Spinal cord (tissue), 4 donors: ENCODE data around the gene SAMD10. TPM values are rescaled to one million over a fixed set of nuclear protein-coding genes. Genes with fewer than 3 reads are reported as not detected.

ENCODE experiments used
- polyA plus RNA-seq, 2 donors: library from polyadenylated mRNA; unstranded; fragments of 120-200 nt; gene quantifications; one replicate each; pipeline ENCODE4 v1.2.1, GENCODE V29; 2013; ENCODE audit not compliant: insufficient read length in 2 of 2
- small RNA-seq: library from RNA; depleted of rRNA; stranded (forward); fragments of <200 nt; gene quantifications from one replicate; pipeline ENCODE3, GENCODE V24; 2014; ENCODE audit warnings: low replicate concordance
- total RNA-seq, 2 donors: library from RNA; depleted of rRNA in 1 of 2; stranded (reverse); fragments of 120-200 nt in 1 of 2; fragments of >200 nt in 1 of 2; gene quantifications; one replicate each; pipeline versions ENCODE4 v1.2.3 to v1.2.4, GENCODE V29; 2013 to 2014

Gene SAMD10
- total and polyA plus RNA-seq, 4 donors: 6.9 to 42.9 (median 24.1) TPM

Small RNA genes lying within 50 kb of the gene (small RNA-seq; reads per million reads assigned to genes)
- not detected for gene MIR647

Other genes with a start within 250 kb of the SAMD10 start
- gene LIME1, start 243.0 kb downstream of the SAMD10 start, total RNA-seq: 1 to 10 TPM; 2.5 to 9.8 TPM
- gene LIME1, start 243.0 kb downstream of the SAMD10 start, polyA plus RNA-seq: 10 to 100 TPM; 19.6 to 24.5 TPM
- 10 to 100 TPM in 1 of 2 donors, 1 to 10 TPM in 1; 5.5 to 51.0 TPM for gene SLC2A4RG, start 239.9 kb downstream of the SAMD10 start, total RNA-seq
- 10 to 100 TPM; 55.2 to 79.1 TPM for gene SLC2A4RG, start 239.9 kb downstream of the SAMD10 start, polyA plus RNA-seq
- gene ZBTB46, start 148.4 kb downstream of the SAMD10 start, total RNA-seq: 10 to 100 TPM in 1 of 2 donors, 1 to 10 TPM in 1; 8.3 to 13.4 TPM
- 10 to 100 TPM in 1 of 2 donors, 1 to 10 TPM in 1; 9.7 to 13.0 TPM for gene ZBTB46, start 148.4 kb downstream of the SAMD10 start, polyA plus RNA-seq
- gene ABHD16B, start 118.1 kb downstream of the SAMD10 start, total RNA-seq: not detected
- not detected for gene ABHD16B, start 118.1 kb downstream of the SAMD10 start, polyA plus RNA-seq
- gene TPD52L2, start 114.4 kb downstream of the SAMD10 start, total RNA-seq: 10 to 100 TPM; 38.5 to 58.1 TPM
- 100 to 1,000 TPM in 1 of 2 donors, 10 to 100 TPM in 1; 81.7 to 109 TPM for gene TPD52L2, start 114.4 kb downstream of the SAMD10 start, polyA plus RNA-seq
- gene DNAJC5, start 84.5 kb downstream of the SAMD10 start, total RNA-seq: 10 to 100 TPM; 59.4 to 80.6 TPM
- 100 to 1,000 TPM; 109 to 112 TPM for gene DNAJC5, start 84.5 kb downstream of the SAMD10 start, polyA plus RNA-seq
- gene UCKL1, start 23.2 kb downstream of the SAMD10 start, total RNA-seq: 10 to 100 TPM; 14.1 to 31.9 TPM
- 10 to 100 TPM; 56.5 to 83.7 TPM for gene UCKL1, start 23.2 kb downstream of the SAMD10 start, polyA plus RNA-seq
- gene ZNF512B, start 9.7 kb downstream of the SAMD10 start, total RNA-seq: 10 to 100 TPM; 10.6 to 24.2 TPM
- 10 to 100 TPM; 43.7 to 44.7 TPM for gene ZNF512B, start 9.7 kb downstream of the SAMD10 start, polyA plus RNA-seq
- gene PRPF6, start 1.5 kb upstream of the SAMD10 start, total RNA-seq: 10 to 100 TPM; 44.9 to 61.3 TPM
- gene PRPF6, start 1.5 kb upstream of the SAMD10 start, polyA plus RNA-seq: 10 to 100 TPM; 89.2 to 92.4 TPM
- 1 to 10 TPM in 1 of 2 donors, under 1 TPM in 1; 0.69 to 1.2 TPM for gene C20orf204, start 56.5 kb upstream of the SAMD10 start, total RNA-seq
- gene C20orf204, start 56.5 kb upstream of the SAMD10 start, polyA plus RNA-seq: 1 to 10 TPM; 1.3 to 3.1 TPM
- gene SOX18, start 70.0 kb upstream of the SAMD10 start, total RNA-seq: 1 to 10 TPM; 2.4 to 2.9 TPM
- 10 to 100 TPM in 1 of 2 donors, 1 to 10 TPM in 1; 8.7 to 12.3 TPM for gene SOX18, start 70.0 kb upstream of the SAMD10 start, polyA plus RNA-seq
- gene TCEA2, start 83.6 kb upstream of the SAMD10 start, total RNA-seq: 10 to 100 TPM; 35.9 to 60.0 TPM
- 100 to 1,000 TPM; 166 to 170 TPM for gene TCEA2, start 83.6 kb upstream of the SAMD10 start, polyA plus RNA-seq
- 10 to 100 TPM; 10.7 to 13.9 TPM for gene RGS19, start 99.9 kb upstream of the SAMD10 start, total RNA-seq
- 10 to 100 TPM; 21.0 to 21.5 TPM for gene RGS19, start 99.9 kb upstream of the SAMD10 start, polyA plus RNA-seq
- 10 to 100 TPM in 1 of 2 donors, 1 to 10 TPM in 1; 5.2 to 13.9 TPM for gene OPRL1, start 100.4 kb upstream of the SAMD10 start, total RNA-seq
- 10 to 100 TPM; 23.4 to 26.3 TPM for gene OPRL1, start 100.4 kb upstream of the SAMD10 start, polyA plus RNA-seq
- 1 to 10 TPM; 1.8 to 2.1 TPM for gene LKAAEAR1, start 104.8 kb upstream of the SAMD10 start, total RNA-seq
- 1 to 10 TPM; 7.7 to 8.4 TPM for gene LKAAEAR1, start 104.8 kb upstream of the SAMD10 start, polyA plus RNA-seq
- not detected for gene NPBWR2, start 127.9 kb upstream of the SAMD10 start, total RNA-seq
- gene NPBWR2, start 127.9 kb upstream of the SAMD10 start, polyA plus RNA-seq: not detected
- gene MYT1, start 184.8 kb upstream of the SAMD10 start, total RNA-seq: 1 to 10 TPM; 6.1 to 7.0 TPM
- gene MYT1, start 184.8 kb upstream of the SAMD10 start, polyA plus RNA-seq: 10 to 100 TPM; 19.9 to 21.4 TPM